GM23338 (cell line): ENCODE data around the gene DDB1.

Source experiments
- STAT1 ChIP-seq: IDR thresholded peaks from one replicate; pipeline ENCODE4 v1.6.1; 2016; ENCODE audit warnings: antibody characterized with exemption; ENCODE audit not compliant: unreplicated experiment
- TF ChIP-seq, protein P1 (sequence below), 2 experiments: fragments of 200-600 bp in 1 of 2; sonication (generic) in 1 of 2; conservative IDR thresholded peaks; 2 replicates each; pipeline versions ENCODE4 v1.5.1 to v1.6.1; 2016 to 2017; ENCODE audit warnings: antibody characterized with exemption in 2 of 2, low read depth in 2 of 2, mild to moderate bottlenecking in 2 of 2, moderate library complexity in 1 of 2

DNA sequence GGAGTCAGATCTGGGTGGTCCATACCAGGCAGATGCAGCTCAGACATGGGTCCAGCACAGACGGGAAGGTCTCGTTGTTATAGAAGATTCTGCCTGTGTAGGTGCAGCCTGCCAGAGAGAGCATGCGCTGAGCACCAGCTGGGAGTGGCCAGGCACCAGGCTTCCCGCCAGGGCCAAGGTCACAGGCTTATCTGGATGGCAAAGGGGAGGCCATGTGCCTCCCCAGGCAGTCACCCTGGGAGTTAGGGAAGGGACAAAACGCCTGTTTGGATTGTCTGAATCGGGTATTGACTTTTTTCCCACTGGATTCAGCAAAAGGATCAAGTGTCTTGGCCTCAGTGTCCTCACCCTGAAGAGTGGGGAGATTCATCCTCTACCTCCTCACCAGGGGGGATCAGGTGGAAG lies 65.5 kb downstream of the DDB1 start:
- TF ChIP-seq STAT1 = no peak
- TF ChIP-seq, protein P1, sequence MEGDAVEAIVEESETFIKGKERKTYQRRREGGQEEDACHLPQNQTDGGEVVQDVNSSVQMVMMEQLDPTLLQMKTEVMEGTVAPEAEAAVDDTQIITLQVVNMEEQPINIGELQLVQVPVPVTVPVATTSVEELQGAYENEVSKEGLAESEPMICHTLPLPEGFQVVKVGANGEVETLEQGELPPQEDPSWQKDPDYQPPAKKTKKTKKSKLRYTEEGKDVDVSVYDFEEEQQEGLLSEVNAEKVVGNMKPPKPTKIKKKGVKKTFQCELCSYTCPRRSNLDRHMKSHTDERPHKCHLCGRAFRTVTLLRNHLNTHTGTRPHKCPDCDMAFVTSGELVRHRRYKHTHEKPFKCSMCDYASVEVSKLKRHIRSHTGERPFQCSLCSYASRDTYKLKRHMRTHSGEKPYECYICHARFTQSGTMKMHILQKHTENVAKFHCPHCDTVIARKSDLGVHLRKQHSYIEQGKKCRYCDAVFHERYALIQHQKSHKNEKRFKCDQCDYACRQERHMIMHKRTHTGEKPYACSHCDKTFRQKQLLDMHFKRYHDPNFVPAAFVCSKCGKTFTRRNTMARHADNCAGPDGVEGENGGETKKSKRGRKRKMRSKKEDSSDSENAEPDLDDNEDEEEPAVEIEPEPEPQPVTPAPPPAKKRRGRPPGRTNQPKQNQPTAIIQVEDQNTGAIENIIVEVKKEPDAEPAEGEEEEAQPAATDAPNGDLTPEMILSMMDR (conservative IDR thresholded peaks at IDR 0.05; ENCODE audit: low read depth in 2 of 2) = no peak
